Keratinocyte (primary cell): ENCODE results near the gene SLK. TPM values are rescaled to one million over a fixed set of nuclear protein-coding genes. Genes with fewer than 3 reads are reported as not detected.
A peak's percentile ranks its signal among the peaks of the same experiment; 100 is the strongest.

Source experiments
- DNase-seq: peaks from one replicate; pipeline ENCODE4 v3.0.0-alpha.2; 2011; ENCODE audit warnings: low read depth, missing footprints, low spot score
- FAIRE-seq: peaks from 2 replicates; lab custom pipeline; 2011; peaks lifted over from hg19 to GRCh38; lab: Jason Lieb, UNC
- H2AFZ ChIP-seq: 2 replicates; pipeline ENCODE4 v1.6.0; 2012; ENCODE audit warnings: low read length, control low read depth, inconsistent platforms; ENCODE audit not compliant: control insufficient read depth
- H3K27ac ChIP-seq: 2 replicates; pipeline ENCODE4 v1.5.1; 2011; ENCODE audit warnings: low read length; ENCODE audit not compliant: control insufficient read depth, insufficient read depth
- H3K27me3 ChIP-seq: 3 replicates; pipeline ENCODE4 v1.6.0; 2011; ENCODE audit warnings: low read length; ENCODE audit not compliant: control insufficient read depth, insufficient read depth; ENCODE audit errors: extremely low read depth
- H3K36me3 ChIP-seq, 2 experiments: 2 replicates in 1 of 2; 3 replicates in 1 of 2; pipeline ENCODE4 v1.5.1; 2011; ENCODE audit warnings: low read length in 2 of 2, mild to moderate bottlenecking in 1 of 2; ENCODE audit not compliant: control insufficient read depth in 2 of 2, insufficient read depth in 2 of 2; ENCODE audit errors: extremely low read depth in 1 of 2
- H3K4me1 ChIP-seq: 3 replicates; pipeline ENCODE4 v1.5.1; 2011; ENCODE audit warnings: low read length; ENCODE audit not compliant: control insufficient read depth, insufficient read depth; ENCODE audit errors: extremely low read depth
- H3K4me2 ChIP-seq: 3 replicates; pipeline ENCODE4 v1.6.0; 2011; ENCODE audit warnings: low read depth, low read length; ENCODE audit not compliant: control insufficient read depth, insufficient read depth; ENCODE audit errors: extremely low read depth
- H3K4me3 ChIP-seq, 3 experiments: fragments of 200-600 bp in 1 of 3; sonication (generic) in 1 of 3; 2 replicates in 2 of 3; 3 replicates in 1 of 3; pipeline ENCODE4 v1.5.1; 2011 to 2016; ENCODE audit warnings: low read length in 3 of 3, mild to moderate bottlenecking in 3 of 3, control low read depth in 2 of 3, inconsistent platforms in 1 of 3, low read depth in 1 of 3, mixed read lengths in 1 of 3, mixed run types in 1 of 3, moderate library complexity in 1 of 3; ENCODE audit not compliant: control insufficient read depth in 2 of 3, insufficient read depth in 2 of 3; ENCODE audit errors: extremely low read depth in 1 of 3
- H3K79me2 ChIP-seq: 2 replicates; pipeline ENCODE4 v1.6.0; 2012; ENCODE audit warnings: low read length; ENCODE audit not compliant: control insufficient read depth, insufficient read depth
- H3K9ac ChIP-seq: 3 replicates; pipeline ENCODE4 v1.6.0; 2011; ENCODE audit warnings: low read length; ENCODE audit not compliant: control insufficient read depth, insufficient read depth; ENCODE audit errors: extremely low read depth
- H3K9me1 ChIP-seq: 3 replicates; pipeline ENCODE4 v1.6.0; 2011; ENCODE audit warnings: low read length; ENCODE audit not compliant: control insufficient read depth, insufficient read depth; ENCODE audit errors: extremely low read depth
- H3K9me3 ChIP-seq: 2 replicates; pipeline ENCODE4 v1.5.1; 2012; ENCODE audit warnings: low read depth, low read length; ENCODE audit not compliant: control insufficient read depth
- H4K20me1 ChIP-seq: 3 replicates; pipeline ENCODE4 v1.6.0; 2011; ENCODE audit warnings: low read length; ENCODE audit not compliant: control insufficient read depth, insufficient read depth; ENCODE audit errors: extremely low read depth
- CTCF ChIP-seq, 3 experiments: IDR thresholded peaks in 1 of 3; conservative IDR thresholded peaks in 1 of 3; optimal IDR thresholded peaks in 1 of 3; 2 replicates in 2 of 3; 3 replicates in 1 of 3; pipeline versions ENCODE3 to v1.5.1; 2011; ENCODE audit warnings: low read length in 3 of 3, mild to moderate bottlenecking in 3 of 3, moderate library complexity in 2 of 3, control low read depth in 1 of 3, inconsistent platforms in 1 of 3; ENCODE audit not compliant: insufficient read depth in 2 of 3; ENCODE audit errors: extremely low read depth in 1 of 3
- EZH2 ChIP-seq: IDR thresholded peaks from one replicate; pipeline ENCODE4 v1.6.1; 2012; ENCODE audit warnings: inconsistent platforms, mild to moderate bottlenecking, low read length, moderate library complexity
- dilution Hi-C: fragments of 300-500 bp; cut with MboI; formaldehyde crosslinking; loops from one replicate; pipeline ENCODE4 v1.7.0; 2020; ENCODE audit warnings: low sequenced_read_pairs; ENCODE audit not compliant: extremely low pct_ligation_motif_present
- polyA plus RNA-seq, 5 experiments: library from polyadenylated mRNA; depleted of rRNA in 3 of 5; stranded (reverse) in 3 of 5; stranded (forward) in 1 of 5; unstranded in 1 of 5; fragments of >200 nt; gene quantifications; 1 replicate in 1 of 5; 2 replicates in 3 of 5; 3 replicates in 1 of 5; pipeline versions ENCODE4 v1.2.1 to v1.2.3, GENCODE V29; 2011 to 2012; ENCODE audit warnings: missing spikeins in 2 of 5, low read depth in 1 of 5, low replicate concordance in 1 of 5

SLK gene
- polyA plus RNA-seq, 1 donor (not counting 4 experiments of a cell fraction or from before 2014, with no cell fraction given) = 36.7 TPM

- dilution Hi-C loops = no loop called here
- Histone ChIP-seq H3K4me2 (peak within 1 kb of the TSS; percentile 96), H3K79me2 (peaks cover 28% of the 10 kb centered on the region), H3K36me3 (peaks cover 0 to 5% of the 10 kb centered on the region in 2 experiments), H3K9me1 (no peaks in the 10 kb centered on the region), H3K4me1 (peaks cover 32% of the 10 kb centered on the region), H3K4me3 (peak within 1 kb of the TSS; percentile 63 to 74 (median 71)), H4K20me1 (no peaks in the 10 kb centered on the region), H2AFZ (peak within 1 kb of the TSS; percentile 91), H3K9ac (peak within 1 kb of the TSS; percentile 72), H3K9me3 (peaks cover 6% of the 10 kb centered on the region), H3K27me3 (no peaks in the 10 kb centered on the region), H3K27ac (peak within 1 kb of the TSS; percentile 71)
- DNase-seq (peak; percentile 66), FAIRE-seq (no peak)
- TF ChIP-seq EZH2 = no peak
- TF ChIP-seq CTCF (optimal IDR thresholded peaks at IDR 0.05 in 1 of 3, IDR thresholded peaks at IDR 0.05 in 1 of 3, conservative IDR thresholded peaks at IDR 0.05 in 1 of 3; ENCODE audit: extremely low read depth in 1 of 3, insufficient read depth in 2 of 3, low read length in 3 of 3) = peak in 1 of 3 experiments; percentile 23
Observed at GRCh38 chr10:103918053-103918846, 48.7 kb upstream of the SLK start, which contains the start of gene STN1. STN1 (minus strand) TSS chr10:103918184; CDS start chr10:103917594, 590 bp downstream.

- TF ChIP-seq EZH2 = no peak
- no peak for TF ChIP-seq CTCF (optimal IDR thresholded peaks at IDR 0.05 in 1 of 3, IDR thresholded peaks at IDR 0.05 in 1 of 3, conservative IDR thresholded peaks at IDR 0.05 in 1 of 3; ENCODE audit: extremely low read depth in 1 of 3, insufficient read depth in 2 of 3, low read length in 3 of 3)
- Histone ChIP-seq H3K9ac (no peak overlapping the region), H3K36me3 (peaks cover 0 to 5% of the 10 kb centered on the region in 2 experiments), H3K4me2 (no peak overlapping the region), H3K4me3 (no peak overlapping the region), H3K9me1 (no peaks in the 10 kb centered on the region), H3K4me1 (peaks cover 42% of the 10 kb centered on the region), H2AFZ (no peak overlapping the region), H4K20me1 (no peaks in the 10 kb centered on the region), H3K27ac (no peak overlapping the region), H3K79me2 (peaks cover 23% of the 10 kb centered on the region), H3K9me3 (peaks cover 6% of the 10 kb centered on the region), H3K27me3 (no peaks in the 10 kb centered on the region)
- dilution Hi-C loops = no loop called here
- FAIRE-seq = no peak
- DNase-seq = no peak
Observed at GRCh38 chr10:103919648-103920025, 47.3 kb upstream of the SLK start.
